BJ (cell line): ENCODE results near the gene BSPRY. TPM values are rescaled to one million over a fixed set of nuclear protein-coding genes. Genes with fewer than 3 reads are reported as not detected.

Experiments
- CTCF ChIA-PET: fragments of 350-600 bp; formaldehyde crosslinking; extraction: SDS; loops from one replicate; lab custom pipeline; 2021; ENCODE audit warnings: antibody characterized with exemption, inconsistent platforms; lab: Yijun Ruan, JAX
- POLR2A ChIA-PET: fragments of 300-600 bp; sonication (Branson Sonifier 250); formaldehyde crosslinking; extraction: SDS; loops from one replicate; lab custom pipeline; 2021; ENCODE audit warnings: antibody characterized with exemption; lab: Charles Lee
- DNase-seq: peaks from one replicate; pipeline ENCODE4 v3.0.0-alpha.2; 2011; ENCODE audit warnings: low read depth
- H3K27me3 ChIP-seq: 2 replicates; pipeline ENCODE4 v1.6.0; 2011; ENCODE audit warnings: low read length; ENCODE audit not compliant: control insufficient read depth, insufficient read depth
- H3K36me3 ChIP-seq: 2 replicates; pipeline ENCODE4 v1.5.1; 2011; ENCODE audit warnings: low read length; ENCODE audit not compliant: control insufficient read depth, insufficient read depth
- H3K4me3 ChIP-seq: 2 replicates; pipeline ENCODE4 v1.5.1; 2011; ENCODE audit warnings: low read depth, mild to moderate bottlenecking, control low read depth, low read length
- CTCF ChIP-seq: IDR thresholded peaks from 2 replicates; pipeline ENCODE4 v1.5.1; 2011; ENCODE audit warnings: low read depth, mild to moderate bottlenecking, control low read depth, inconsistent platforms, low read length, moderate library complexity; ENCODE audit not compliant: insufficient read depth
- polyA plus RNA-seq: library from polyadenylated mRNA; depleted of rRNA; stranded (reverse); fragments of >200 nt; gene quantifications from 2 replicates; pipeline ENCODE4 v1.2.3, GENCODE V29; 2011

BSPRY gene
- polyA plus RNA-seq, 1 experiment = not detected

GRCh38 chr9:113368982-113369854, 19.9 kb downstream of the BSPRY start:
- Histone ChIP-seq H3K4me3 (no peak overlapping the region), H3K27me3 (no peaks in the 10 kb centered on the region), H3K36me3 (peaks cover 7% of the 10 kb centered on the region)
- no peak for TF ChIP-seq CTCF
- DNase-seq = no peak
- ChIA-PET POLR2A (interaction anchor here (0.7 kb wide), 1 partner anchor 93 kb away, joined by 6 read pairs; no protein-coding TSS in a partner anchor), CTCF (interaction anchor here (0.6 to 1.8 kb wide), 2 partner anchors 10 to 20 kb away, joined by 3 read pairs; partner anchors contain the start of gene BSPRY)

GRCh38 chr9:113369855-113370140, 20.5 kb downstream of the BSPRY start:
- Histone ChIP-seq H3K27me3 (no peaks in the 10 kb centered on the region), H3K4me3 (no peak overlapping the region), H3K36me3 (peaks cover 7% of the 10 kb centered on the region)
- TF ChIP-seq CTCF = no peak
- ChIA-PET CTCF (interaction anchor here (1.4 kb wide), 1 partner anchor 31 kb away, joined by 7 read pairs; the partner anchor contains the start of gene ALAD), POLR2A (interaction anchor here (0.7 kb wide), 1 partner anchor 94 kb away, joined by 6 read pairs; no protein-coding TSS in a partner anchor)
- DNase-seq = no peak

GRCh38 chr9:113370806-113371325, 21.5 kb downstream of the BSPRY start:
- ChIA-PET CTCF (interaction anchor here (1.4 to 1.7 kb wide), 2 partner anchors 30 to 96 kb away, joined by 4 to 7 read pairs; partner anchors contain the start of gene ALAD), POLR2A (interaction anchor here (0.6 kb wide), 1 partner anchor 270 kb away, joined by 5 read pairs; no protein-coding TSS in a partner anchor)
- Histone ChIP-seq H3K4me3 (no peak overlapping the region), H3K36me3 (peaks cover 7% of the 10 kb centered on the region), H3K27me3 (no peaks in the 10 kb centered on the region)
- DNase-seq = no peak
- no peak for TF ChIP-seq CTCF

- CTCF ChIA-PET = interaction anchor here (1.7 kb wide), 1 partner anchor 98 kb away, joined by 4 read pairs; no protein-coding TSS in a partner anchor
- no peaks in the 10 kb centered on the region for H3K27me3 ChIP-seq
- no peak for DNase-seq
- H3K36me3 ChIP-seq = peaks cover 7% of the 10 kb centered on the region
- H3K4me3 ChIP-seq = no peak overlapping the region
- no peak for TF ChIP-seq CTCF
- POLR2A ChIA-PET = no interaction called here
Observed at GRCh38 chr9:113372059-113372458, 22.7 kb downstream of the BSPRY start.

- H3K27me3 ChIP-seq = no peaks in the 10 kb centered on the region
- CTCF ChIA-PET = interaction anchor here (0.7 kb wide), 1 partner anchor 16 kb away, joined by 3 read pairs; no protein-coding TSS in a partner anchor
- H3K36me3 ChIP-seq = peaks cover 7% of the 10 kb centered on the region
- TF ChIP-seq CTCF = no peak
- POLR2A ChIA-PET = no interaction called here
- no peak overlapping the region for H3K4me3 ChIP-seq
- DNase-seq = no peak
Observed at GRCh38 chr9:113373256-113373655, 23.9 kb downstream of the BSPRY start.
